IMR-90 (cell line): ENCODE measurements around the gene NAV1. TPM values are rescaled to one million over a fixed set of nuclear protein-coding genes. Genes with fewer than 3 reads are reported as not detected.

Source experiments
- ATAC-seq: fragments of 200-7000 bp; cut with Tn5 transposase; 2 replicates; pipeline ENCODE4 v1.9.1; 2020; ENCODE audit warnings: low read depth, mild to moderate bottlenecking, moderate library complexity
- BruUV-seq: library from RNA; stranded (reverse); fragments of 400-500 nt; replicated peaks from 2 replicates; lab custom pipeline; 2021; lab: Mats Ljungman, UMichigan
- CTCF ChIA-PET: fragments of 300-600 bp; formaldehyde crosslinking; extraction: SDS; loops from one replicate; lab custom pipeline; 2021; ENCODE audit warnings: antibody characterized with exemption; lab: Yijun Ruan, JAX
- POLR2A ChIA-PET: fragments of 300-600 bp; sonication (Branson Sonifier 250); formaldehyde crosslinking; loops from one replicate; lab custom pipeline; 2022; ENCODE audit warnings: antibody characterized with exemption; ENCODE audit not compliant: unreplicated experiment; lab: Charles Lee
- DNase-seq: peaks from one replicate; pipeline ENCODE4 v3.0.0; 2013
- H2AFZ ChIP-seq: replicated peaks from 2 replicates; pipeline ENCODE3; 2013; ENCODE audit warnings: low read length, mild to moderate bottlenecking; ENCODE audit not compliant: poor library complexity
- H2AK5ac ChIP-seq: 2 replicates; pipeline ENCODE4 v1.6.1; 2013; ENCODE audit warnings: low read depth, low read length, inconsistent platforms
- H2AK9ac ChIP-seq: replicated peaks from 2 replicates; pipeline ENCODE3; 2013; ENCODE audit warnings: mild to moderate bottlenecking, low read depth, low read length, moderate library complexity; ENCODE audit not compliant: poor library complexity
- H2BK120ac ChIP-seq: 2 replicates; pipeline ENCODE4 v1.6.1; 2013; ENCODE audit warnings: low read depth, low read length, inconsistent platforms
- H2BK15ac ChIP-seq: 3 replicates; pipeline ENCODE4 v1.6.1; 2013; ENCODE audit warnings: low read depth, low read length, inconsistent platforms
- H2BK20ac ChIP-seq: 2 replicates; pipeline ENCODE4 v1.6.1; 2013; ENCODE audit warnings: low read depth, mild to moderate bottlenecking, inconsistent platforms, low read length, moderate library complexity
- H2BK5ac ChIP-seq: 2 replicates; pipeline ENCODE4 v1.6.1; 2013; ENCODE audit warnings: mild to moderate bottlenecking, low read depth, low read length, inconsistent platforms; ENCODE audit not compliant: poor library complexity, severe bottlenecking
- H3K14ac ChIP-seq: replicated peaks from 2 replicates; pipeline ENCODE4 v1.6.1; 2013; ENCODE audit warnings: low read depth, low read length, inconsistent platforms
- H3K18ac ChIP-seq: 2 replicates; pipeline ENCODE4 v1.6.1; 2013; ENCODE audit warnings: low read depth, low read length, control low read depth
- H3K23ac ChIP-seq: 2 replicates; pipeline ENCODE4 v1.6.1; 2013; ENCODE audit warnings: low read depth, low read length, inconsistent platforms
- H3K27ac ChIP-seq: 2 replicates; pipeline ENCODE4 v1.5.1; 2013; ENCODE audit warnings: mild to moderate bottlenecking, control low read depth, low read length; ENCODE audit not compliant: insufficient read depth
- H3K27me3 ChIP-seq: 2 replicates; pipeline ENCODE4 v1.6.1; 2013; ENCODE audit warnings: low read length; ENCODE audit not compliant: control insufficient read depth, insufficient read depth
- H3K36me3 ChIP-seq: 2 replicates; pipeline ENCODE4 v1.6.1; 2013; ENCODE audit warnings: low read length, mixed read lengths; ENCODE audit not compliant: control insufficient read depth, insufficient read depth
- H3K4ac ChIP-seq: 2 replicates; pipeline ENCODE4 v1.6.1; 2013; ENCODE audit warnings: low read depth, low read length, inconsistent platforms
- H3K4me1 ChIP-seq: 2 replicates; pipeline ENCODE4 v1.6.1; 2013; ENCODE audit warnings: low read length, mixed read lengths; ENCODE audit not compliant: control insufficient read depth, insufficient read depth
- H3K4me2 ChIP-seq: 2 replicates; pipeline ENCODE4 v1.6.1; 2013; ENCODE audit warnings: low read depth, mild to moderate bottlenecking, control low read depth, low read length, moderate library complexity
- H3K4me3 ChIP-seq: 2 replicates; pipeline ENCODE4 v1.5.1; 2013; ENCODE audit warnings: low read depth, mild to moderate bottlenecking, control low read depth, low read length, moderate library complexity; ENCODE audit not compliant: insufficient read depth
- H3K56ac ChIP-seq: 2 replicates; pipeline ENCODE4 v1.6.1; 2013; ENCODE audit warnings: low read length, inconsistent platforms; ENCODE audit not compliant: insufficient read depth; ENCODE audit errors: extremely low read depth
- H3K79me1 ChIP-seq, 2 experiments: 2 replicates each; pipeline ENCODE4 v1.6.1; 2013; ENCODE audit warnings: low read length in 2 of 2, inconsistent platforms in 1 of 2, low read depth in 1 of 2
- H3K9ac ChIP-seq: 2 replicates; pipeline ENCODE4 v1.6.1; 2013; ENCODE audit warnings: low read depth, low read length, control low read depth
- H3K9me1 ChIP-seq: 2 replicates; pipeline ENCODE4 v1.6.1; 2013; ENCODE audit warnings: low read length, inconsistent platforms; ENCODE audit not compliant: insufficient read depth
- H3K9me3 ChIP-seq: 2 replicates; pipeline ENCODE4 v1.6.1; 2013; ENCODE audit warnings: low read length; ENCODE audit not compliant: control insufficient read depth, insufficient read depth
- H4K20me1 ChIP-seq: 2 replicates; pipeline ENCODE4 v1.6.1; 2013; ENCODE audit warnings: low read length, inconsistent platforms; ENCODE audit not compliant: insufficient read depth
- H4K5ac ChIP-seq: 2 replicates; pipeline ENCODE4 v1.6.1; 2013; ENCODE audit warnings: mild to moderate bottlenecking, low read depth, low read length, control low read depth
- H4K8ac ChIP-seq, 2 experiments: 2 replicates each; pipeline ENCODE4 v1.6.1; 2013; ENCODE audit warnings: low read depth in 2 of 2, low read length in 2 of 2, control low read depth in 1 of 2, inconsistent platforms in 1 of 2
- H4K91ac ChIP-seq: 2 replicates; pipeline ENCODE4 v1.6.1; 2013; ENCODE audit warnings: low read depth, low read length, inconsistent platforms; ENCODE audit not compliant: insufficient read depth
- CEBPB ChIP-seq: IDR thresholded peaks from 2 replicates; pipeline ENCODE4 v1.6.1; 2012; ENCODE audit warnings: low read depth, low read length, improper control_type of control experiment
- CHD1 ChIP-seq: IDR thresholded peaks from 2 replicates; pipeline ENCODE4 v1.6.1; 2012; ENCODE audit warnings: low read depth, low read length, improper control_type of control experiment
- CTCF ChIP-seq: conservative IDR thresholded peaks from 2 replicates; pipeline ENCODE4 v1.5.1; 2012; ENCODE audit warnings: mild to moderate bottlenecking, low read depth, low read length, improper control_type of control experiment
- ELK1 ChIP-seq: fragments of 150-350 bp; IDR thresholded peaks from 2 replicates; pipeline ENCODE4 v1.6.1; 2016; ENCODE audit warnings: low read depth, mild to moderate bottlenecking, low read length, moderate library complexity, borderline replicate concordance
- FOS ChIP-seq: fragments of 150-350 bp; IDR thresholded peaks from 2 replicates; pipeline ENCODE4 v1.6.1; 2016; ENCODE audit warnings: low read depth, low read length
- MXI1 ChIP-seq: IDR thresholded peaks from 2 replicates; pipeline ENCODE4 v1.6.1; 2012; ENCODE audit warnings: low read depth, mild to moderate bottlenecking, low read length, moderate library complexity, borderline replicate concordance
- NFE2L2 ChIP-seq: fragments of 150-350 bp; IDR thresholded peaks from 2 replicates; pipeline ENCODE4 v1.6.1; 2016; ENCODE audit warnings: low read depth, mild to moderate bottlenecking, low read length
- POLR2A ChIP-seq: IDR thresholded peaks from 2 replicates; pipeline ENCODE4 v1.6.1; 2012; ENCODE audit warnings: mild to moderate bottlenecking, low read depth, low read length
- RCOR1 ChIP-seq: IDR thresholded peaks from 2 replicates; pipeline ENCODE4 v1.6.1; 2012; ENCODE audit warnings: mild to moderate bottlenecking, low read length, improper control_type of control experiment; ENCODE audit not compliant: insufficient replicate concordance
- SMC3 ChIP-seq: fragments of 150-350 bp; IDR thresholded peaks from 2 replicates; pipeline ENCODE4 v1.6.1; 2016; ENCODE audit warnings: low read depth, mild to moderate bottlenecking, antibody characterized with exemption, low read length, moderate library complexity
- WGBS, 2 experiments: methylation state at CpG; one replicate each; pipeline versions ENCODE4 v1.1.5 to v1.1.7; 2013; ENCODE audit warnings: missing lambda C conversion rate in 2 of 2; ENCODE audit not compliant: insufficient read length in 1 of 2; ENCODE audit errors: extremely low coverage in 2 of 2; 5-methylcytosine and 5-hydroxymethylcytosine counted together
- dilution Hi-C: fragments of 300-500 bp; cut with HindIII; formaldehyde crosslinking; loops from one replicate; pipeline ENCODE4 v1.14.3; 2018; ENCODE audit warnings: low sequenced_read_pairs; ENCODE audit not compliant: unreplicated experiment
- in situ Hi-C: fragments of 300-500 bp; cut with MboI; formaldehyde crosslinking; loops from 3 replicates; pipeline ENCODE4 v1.14.3; 2019; ENCODE audit warnings: low sequenced_read_pairs, inconsistent platforms, mixed read lengths
- intact Hi-C: fragments of 100-400 bp; cut with micrococcal nuclease; formaldehyde crosslinking; loops from 2 replicates; pipeline ENCODE4 v1.10.0; 2022
- polyA plus RNA-seq, 3 experiments: library from polyadenylated mRNA; depleted of rRNA; stranded (reverse); fragments of >200 nt; gene quantifications; 2 replicates each; pipeline ENCODE4 v1.2.3, GENCODE V29; 2012; ENCODE audit warnings: low replicate concordance in 1 of 3
- total RNA-seq: library from RNA; depleted of rRNA; stranded (reverse); fragments of >200 nt; gene quantifications from 2 replicates; pipeline ENCODE4 v1.2.3, GENCODE V29; 2012

NAV1 gene
- total and polyA plus RNA-seq, 2 of the 4 experiments (the other 2 are of a cell fraction): 14.0 to 23.1 TPM

- H2BK5ac ChIP-seq: no peak overlapping the region
- H2BK120ac ChIP-seq: peak overlapping the region; percentile 35
- H2AK5ac ChIP-seq: peak overlapping the region; percentile 48; the same call in 1 of the 2 replicates
- H3K27ac ChIP-seq: no peak overlapping the region
- peak overlapping the region; percentile 68 for H2AK9ac ChIP-seq
- H4K91ac ChIP-seq: peak overlapping the region; percentile 14; the same call in 1 of the 2 replicates
- 40% methylated on average over 2 of the region's 9 CpGs; no CpG with 5 or more reads in 1 of the 2 experiments for WGBS, 2 experiments
- H3K9me1 ChIP-seq: peaks cover 14% of the 10 kb centered on the region
- no peak for TF ChIP-seq CEBPB
- TF ChIP-seq NFE2L2: no peak
- TF ChIP-seq MXI1: no peak
- no peak for TF ChIP-seq CHD1
- TF ChIP-seq CTCF: no peak
- TF ChIP-seq POLR2A: no peak
- no peak for TF ChIP-seq SMC3
- no peak for TF ChIP-seq ELK1
- TF ChIP-seq FOS: no peak
- TF ChIP-seq RCOR1: no peak
- H3K4ac ChIP-seq: peak overlapping the region; percentile 47
- intact Hi-C loops: loop anchor here (1.0 to 10.0 kb wide), 2 partner anchors 173 to 443 kb away; no protein-coding TSS in a partner anchor
- dilution Hi-C loops: no loop called here
- H4K20me1 ChIP-seq: no peaks in the 10 kb centered on the region
- in situ Hi-C loops: loop anchor here (25.0 kb wide), 2 partner anchors 431 to 606 kb away; partner anchors contain the start of genes ARL8A and TIMM17A
- no peak overlapping the region for H3K23ac ChIP-seq
- BruUV-seq: no TSS peak
- peaks cover 18% of the 10 kb centered on the region for H3K4me1 ChIP-seq
- POLR2A ChIA-PET: no interaction called here
- H2BK20ac ChIP-seq: peak overlapping the region; percentile 62
- peak overlapping the region; percentile 54; the same call in 1 of the 2 replicates for H3K14ac ChIP-seq
- no peak overlapping the region for H3K4me3 ChIP-seq
- H3K79me1 ChIP-seq: peaks cover 2 to 20% of the 10 kb centered on the region in 2 experiments; a peak in 2 of 4 replicates
- H3K36me3 ChIP-seq: no peaks in the 10 kb centered on the region
- no peak for ATAC-seq
- no peak for DNase-seq
- CTCF ChIA-PET: interaction anchor here (1.5 kb wide), 1 partner anchor 186 kb away, joined by 3 read pairs; no protein-coding TSS in a partner anchor
- no peaks in the 10 kb centered on the region for H3K9me3 ChIP-seq
- peak overlapping the region; percentile 32; the same call in 2 of the 3 replicates for H2BK15ac ChIP-seq
- no peak overlapping the region for H3K4me2 ChIP-seq
- H3K9ac ChIP-seq: no peak overlapping the region
- no peak overlapping the region for H3K18ac ChIP-seq
- peak overlapping the region; percentile 27 for H2AFZ ChIP-seq
- no peak overlapping the region for H3K56ac ChIP-seq
- H3K27me3 ChIP-seq: no peaks in the 10 kb centered on the region
- no peak overlapping the region for H4K5ac ChIP-seq
- no peak overlapping the region; a peak in 1 of 4 replicates for H4K8ac ChIP-seq
These were observed 7.1 kb upstream of the NAV1 start for GRCh38 chr1:201531551-201532425.
